ENCODE data around the gene DCAF12. TPM values are rescaled to one million over a fixed set of nuclear protein-coding genes. Genes with fewer than 3 reads are reported as not detected.
A peak's percentile ranks its signal among the peaks of the same experiment; 100 is the strongest.

Gene DCAF12
- total and polyA plus RNA-seq, 2 of the 13 experiments (the other 11 are each of a cell fraction or from before 2014, with no cell fraction given): 26.8 to 37.4 TPM

GRCh38 chr9:34126207-34127034 lies at the start of gene DCAF12 (continued):
- TF ChIP-seq FOXJ3 (CRISPR knock-in tag; IDR thresholded peaks at IDR 0.05; ENCODE audit: borderline replicate concordance) (no peak), MAF1 (CRISPR knock-in tag; IDR thresholded peaks at IDR 0.05; ENCODE audit: borderline replicate concordance) (no peak), ZBTB7B (CRISPR knock-in tag; IDR thresholded peaks at IDR 0.05) (peak; percentile 14; the same call in 1 of the 2 replicates), DDIT3 (CRISPR knock-in tag; IDR thresholded peaks at IDR 0.05) (no peak), ZNF644 (CRISPR knock-in tag; IDR thresholded peaks at IDR 0.05; ENCODE audit: low read depth) (no peak), CBFB (CRISPR knock-in tag; IDR thresholded peaks at IDR 0.05) (no peak), ZNF281 (CRISPR knock-in tag; IDR thresholded peaks at IDR 0.05; ENCODE audit: borderline replicate concordance) (peak; percentile 77; the same call in 1 of the 2 replicates), MAZ (IDR thresholded peaks at IDR 0.05; ENCODE audit: borderline replicate concordance, low read depth, low read length) (no peak), MAZ (CRISPR knock-in tag; IDR thresholded peaks at IDR 0.05; ENCODE audit: low read depth) (peak; percentile 64), HOXA3 (CRISPR knock-in tag; IDR thresholded peaks at IDR 0.05) (peak; percentile 54), ELF3 (CRISPR knock-in tag; IDR thresholded peaks at IDR 0.05) (no peak; the same call in 1 of the 2 replicates), PHF21A (CRISPR knock-in tag; IDR thresholded peaks at IDR 0.05) (0 out of 2 replicates have a peak, but pooled peaks have one; percentile 56), TARDBP (CRISPR knock-in tag; IDR thresholded peaks at IDR 0.05) (peak; percentile 81; the same call in 1 of the 2 replicates), IRF2 (CRISPR knock-in tag; IDR thresholded peaks at IDR 0.05) (peak; percentile 79; the same call in 1 of the 2 replicates), ZFP90 (CRISPR knock-in tag; IDR thresholded peaks at IDR 0.05; ENCODE audit: borderline replicate concordance) (0 out of 2 replicates have a peak, but pooled peaks have one; percentile 10), JUN (CRISPR knock-in tag; IDR thresholded peaks at IDR 0.05) (peak; percentile 78; the same call in 1 of the 2 replicates)
- TF ChIP-seq, protein P1, sequence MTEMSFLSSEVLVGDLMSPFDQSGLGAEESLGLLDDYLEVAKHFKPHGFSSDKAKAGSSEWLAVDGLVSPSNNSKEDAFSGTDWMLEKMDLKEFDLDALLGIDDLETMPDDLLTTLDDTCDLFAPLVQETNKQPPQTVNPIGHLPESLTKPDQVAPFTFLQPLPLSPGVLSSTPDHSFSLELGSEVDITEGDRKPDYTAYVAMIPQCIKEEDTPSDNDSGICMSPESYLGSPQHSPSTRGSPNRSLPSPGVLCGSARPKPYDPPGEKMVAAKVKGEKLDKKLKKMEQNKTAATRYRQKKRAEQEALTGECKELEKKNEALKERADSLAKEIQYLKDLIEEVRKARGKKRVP (CRISPR knock-in tag; IDR thresholded peaks at IDR 0.05): peak in 1 of 2 experiments; percentile 70; a peak in 2 of 4 replicates
- TF ChIP-seq, protein P2, sequence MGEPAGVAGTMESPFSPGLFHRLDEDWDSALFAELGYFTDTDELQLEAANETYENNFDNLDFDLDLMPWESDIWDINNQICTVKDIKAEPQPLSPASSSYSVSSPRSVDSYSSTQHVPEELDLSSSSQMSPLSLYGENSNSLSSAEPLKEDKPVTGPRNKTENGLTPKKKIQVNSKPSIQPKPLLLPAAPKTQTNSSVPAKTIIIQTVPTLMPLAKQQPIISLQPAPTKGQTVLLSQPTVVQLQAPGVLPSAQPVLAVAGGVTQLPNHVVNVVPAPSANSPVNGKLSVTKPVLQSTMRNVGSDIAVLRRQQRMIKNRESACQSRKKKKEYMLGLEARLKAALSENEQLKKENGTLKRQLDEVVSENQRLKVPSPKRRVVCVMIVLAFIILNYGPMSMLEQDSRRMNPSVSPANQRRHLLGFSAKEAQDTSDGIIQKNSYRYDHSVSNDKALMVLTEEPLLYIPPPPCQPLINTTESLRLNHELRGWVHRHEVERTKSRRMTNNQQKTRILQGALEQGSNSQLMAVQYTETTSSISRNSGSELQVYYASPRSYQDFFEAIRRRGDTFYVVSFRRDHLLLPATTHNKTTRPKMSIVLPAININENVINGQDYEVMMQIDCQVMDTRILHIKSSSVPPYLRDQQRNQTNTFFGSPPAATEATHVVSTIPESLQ (CRISPR knock-in tag; conservative IDR thresholded peaks at IDR 0.05): no peak
- TF ChIP-seq, protein P3, sequence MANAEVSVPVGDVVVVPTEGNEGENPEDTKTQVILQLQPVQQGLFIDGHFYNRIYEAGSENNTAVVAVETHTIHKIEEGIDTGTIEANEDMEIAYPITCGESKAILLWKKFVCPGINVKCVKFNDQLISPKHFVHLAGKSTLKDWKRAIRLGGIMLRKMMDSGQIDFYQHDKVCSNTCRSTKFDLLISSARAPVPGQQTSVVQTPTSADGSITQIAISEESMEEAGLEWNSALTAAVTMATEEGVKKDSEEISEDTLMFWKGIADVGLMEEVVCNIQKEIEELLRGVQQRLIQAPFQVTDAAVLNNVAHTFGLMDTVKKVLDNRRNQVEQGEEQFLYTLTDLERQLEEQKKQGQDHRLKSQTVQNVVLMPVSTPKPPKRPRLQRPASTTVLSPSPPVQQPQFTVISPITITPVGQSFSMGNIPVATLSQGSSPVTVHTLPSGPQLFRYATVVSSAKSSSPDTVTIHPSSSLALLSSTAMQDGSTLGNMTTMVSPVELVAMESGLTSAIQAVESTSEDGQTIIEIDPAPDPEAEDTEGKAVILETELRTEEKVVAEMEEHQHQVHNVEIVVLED (CRISPR knock-in tag; IDR thresholded peaks at IDR 0.05; ENCODE audit: borderline replicate concordance): peak; percentile 82
